CD1c-positive myeloid dendritic cell (primary cell): ENCODE measurements around the gene PPIAL4G.
"Not testable (repeated sequence)": the region's sequence is repeated elsewhere in the genome, so short reads cannot be mapped to it uniquely, and the experiment has no call there.

ENCODE experiments used
- DNase-seq: peaks from one replicate; pipeline ENCODE4 v3.0.0-alpha.2; 2016; ENCODE audit errors: extremely low spot score

The PPIAL4G gene

DNA sequence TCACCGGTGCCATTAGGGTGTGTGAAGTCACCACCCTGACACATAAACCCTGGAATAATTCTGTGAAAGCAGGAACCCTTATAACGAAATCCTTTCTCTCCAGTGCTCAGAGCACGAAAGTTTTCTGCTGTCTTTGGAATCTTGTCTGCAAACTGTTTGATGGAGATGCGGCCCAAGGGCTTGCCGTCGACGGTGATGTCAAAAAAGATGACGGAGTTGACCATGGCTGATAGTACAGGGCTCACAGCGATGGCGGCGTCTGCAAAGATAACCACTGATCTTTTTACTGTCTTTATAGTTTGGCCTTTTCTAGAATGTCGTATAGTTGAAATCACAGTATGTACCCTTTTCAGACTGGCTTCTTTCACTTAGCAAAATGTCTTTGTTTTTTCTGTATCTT lies at the start of gene PPIAL4G:
PPIAL4G (minus strand) TSS at position 274 of the 400 bp plus-strand sequence; CDS start at position 224, 50 bp downstream.
- not testable (repeated sequence) for DNase-seq

- not testable (repeated sequence) for DNase-seq
Observed at GRCh38 chr1:148532158-148532557, 49.1 kb upstream of the PPIAL4G start.

GRCh38 chr1:148529101-148529567 lies 46.0 kb upstream of the PPIAL4G start:
- peak; percentile 9 for DNase-seq

DNA sequence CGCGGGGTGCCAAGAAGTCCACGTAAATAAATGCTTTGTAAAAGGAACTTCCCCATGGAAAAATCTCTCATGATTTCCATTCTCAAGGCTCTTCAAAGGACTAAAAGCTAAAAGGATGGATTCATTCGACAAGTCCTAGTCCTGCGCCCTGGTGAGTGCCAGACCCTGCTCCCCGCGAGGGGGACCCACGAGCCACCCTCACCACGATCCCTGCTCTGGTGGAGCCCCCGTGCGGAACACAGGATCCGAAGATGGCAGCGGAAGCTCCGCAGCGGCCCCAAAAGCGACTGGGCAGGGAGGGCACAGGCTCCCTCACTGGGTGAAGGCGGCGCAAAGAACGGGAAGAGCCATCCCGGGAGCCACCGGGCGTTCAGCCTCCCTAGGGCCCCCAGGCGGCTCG lies 45.5 kb upstream of the PPIAL4G start:
- not testable (repeated sequence) for DNase-seq

GRCh38 chr1:148526587-148526986 lies 43.5 kb upstream of the PPIAL4G start:
- not testable (repeated sequence) for DNase-seq

DNA sequence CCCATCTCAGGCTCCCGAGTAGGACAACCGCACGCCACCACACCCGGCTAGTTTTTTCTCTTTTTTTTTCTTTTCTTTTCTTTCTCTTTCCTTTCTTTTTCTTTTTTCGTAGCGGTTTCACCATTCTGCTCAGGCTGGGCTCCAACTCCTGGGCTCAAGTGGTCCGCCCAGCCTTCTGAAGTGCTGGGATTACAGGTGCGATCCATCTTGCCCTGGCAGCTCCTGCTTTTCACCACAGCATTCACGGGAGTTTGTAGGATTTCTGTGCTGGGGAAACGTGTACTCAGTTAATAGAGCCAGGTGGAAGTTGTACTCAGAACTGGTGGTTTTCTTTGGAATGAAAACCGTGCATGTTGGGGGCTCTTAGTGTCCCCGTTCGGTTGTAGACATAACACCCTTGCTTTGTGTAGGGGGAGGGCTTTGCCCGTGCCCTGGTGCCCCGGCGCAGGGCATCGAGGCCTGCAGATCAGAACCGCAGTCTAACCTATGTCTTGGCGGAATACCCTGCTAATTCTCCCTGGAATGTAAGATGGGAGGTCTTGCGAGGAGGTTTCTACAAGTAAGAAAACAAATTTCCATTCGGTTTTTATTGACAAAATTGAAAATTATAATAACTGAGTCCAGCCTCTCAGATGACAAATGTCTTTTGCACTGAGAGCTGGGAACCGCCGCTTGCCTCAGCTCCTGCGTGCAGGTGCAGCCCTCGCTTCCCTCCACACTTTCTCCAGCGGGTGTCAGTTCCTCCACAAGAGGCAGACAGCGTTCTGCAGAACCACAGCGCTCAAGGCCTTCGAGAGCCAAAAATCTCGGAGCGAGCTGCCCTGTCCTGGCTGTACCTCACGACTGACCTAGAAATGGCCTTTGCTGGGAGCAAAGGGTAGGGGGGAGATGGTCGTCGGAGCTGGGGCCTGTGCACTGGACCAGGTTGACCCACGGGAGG lies 40.4 kb upstream of the PPIAL4G start:
- DNase-seq, result not testable (repeated sequence)

DNA sequence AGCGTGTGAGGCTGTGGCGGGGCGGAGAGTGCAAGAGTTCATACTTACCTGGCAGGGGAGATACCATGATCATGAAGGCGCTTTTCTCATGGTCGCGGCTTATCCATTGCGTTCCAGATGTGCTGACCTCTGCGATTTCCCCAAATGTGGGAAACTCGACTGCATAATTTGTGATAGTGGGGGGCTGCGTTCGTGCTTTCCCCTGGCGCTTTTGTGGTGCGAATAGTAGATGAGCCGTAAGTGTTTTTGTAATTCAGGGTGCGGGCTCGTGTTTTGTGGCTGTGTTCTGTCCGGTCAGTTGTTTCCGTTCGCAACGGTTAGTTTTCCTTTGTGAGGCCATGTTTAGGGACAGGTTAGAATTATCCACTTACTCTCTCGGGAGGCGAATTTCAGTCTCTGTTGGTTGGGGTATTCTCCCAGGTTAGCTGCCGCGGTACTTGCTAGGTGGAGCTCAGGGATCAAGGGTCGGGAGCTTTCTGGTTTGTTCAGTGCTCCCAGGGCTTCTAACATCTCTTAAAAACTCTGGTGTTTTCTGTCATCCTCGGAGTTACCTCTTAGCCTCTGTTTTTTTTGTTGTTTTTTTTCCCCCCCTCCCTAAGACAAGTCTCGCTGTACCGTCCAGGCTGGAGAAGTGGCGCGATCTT lies 39.6 kb upstream of the PPIAL4G start:
- DNase-seq, result peak; percentile 98

DNA sequence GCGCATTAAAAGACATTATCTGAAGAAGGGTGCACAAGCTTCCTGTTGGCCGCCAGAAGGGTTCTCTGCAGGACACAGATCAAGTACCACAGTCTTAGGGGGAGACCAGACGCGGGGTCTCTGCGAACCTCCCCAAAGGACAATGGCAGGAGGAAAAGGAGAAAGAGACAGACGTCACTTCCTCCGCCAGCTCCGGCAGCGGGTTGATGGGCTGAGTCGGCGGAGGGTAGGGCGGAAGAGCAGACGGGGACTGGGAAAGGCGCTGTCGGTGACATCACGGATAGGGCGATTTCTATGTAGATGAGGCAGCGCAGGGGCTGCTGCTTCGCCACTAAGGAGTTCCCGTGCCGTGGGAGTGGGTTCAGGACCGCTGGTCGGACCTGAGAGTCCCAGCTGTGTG lies 39.0 kb upstream of the PPIAL4G start:
- DNase-seq, result peak; percentile 85

DNA sequence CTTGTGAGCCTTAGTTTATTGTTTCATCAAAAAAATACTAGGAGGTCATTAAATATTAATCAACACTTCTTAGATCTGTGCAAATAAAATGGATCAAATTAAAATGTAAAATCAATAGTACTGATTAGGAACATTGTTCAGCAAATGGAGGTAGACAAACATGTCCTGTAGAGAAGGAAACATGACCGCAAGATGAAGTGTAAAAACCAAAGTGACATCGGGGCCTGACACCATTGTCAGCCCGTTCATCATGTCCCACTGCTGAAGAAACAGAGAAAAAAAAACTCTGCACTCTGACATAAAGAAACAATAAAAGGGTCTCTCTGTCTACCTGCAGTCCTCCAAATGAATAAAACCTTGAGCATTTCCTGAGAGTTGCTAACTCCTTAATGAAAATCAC lies 31.2 kb upstream of the PPIAL4G start:
- DNase-seq, result not testable (repeated sequence)

DNA sequence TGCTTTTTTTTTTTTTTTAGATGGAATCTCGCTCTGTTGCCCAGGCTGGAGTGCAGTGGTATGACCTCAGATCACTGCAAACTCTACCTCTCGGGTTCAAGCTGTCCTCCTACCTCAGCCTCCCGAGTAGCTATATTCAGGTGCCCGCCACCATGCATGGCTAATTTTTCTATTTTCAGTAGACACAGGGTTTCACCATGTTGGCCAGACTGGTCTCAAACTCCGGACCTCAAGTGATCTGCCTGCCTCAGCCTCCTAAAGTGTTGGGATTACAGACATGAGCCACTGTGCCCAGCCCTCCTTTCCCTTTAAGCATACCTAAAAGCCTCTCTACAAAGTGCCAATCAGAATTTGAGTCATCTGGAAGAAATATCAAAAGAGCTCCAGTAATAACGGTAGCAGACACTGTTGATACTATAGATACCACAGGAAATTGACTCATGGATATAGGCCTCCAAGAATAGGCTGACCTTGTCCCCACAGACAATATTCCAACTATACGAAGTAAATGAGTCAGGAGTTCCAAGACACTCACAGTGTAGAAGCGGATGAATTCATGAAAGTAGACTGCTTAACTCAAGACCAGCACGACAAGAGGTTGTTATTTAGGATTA lies 29.6 kb upstream of the PPIAL4G start:
- not testable (repeated sequence) for DNase-seq

DNA sequence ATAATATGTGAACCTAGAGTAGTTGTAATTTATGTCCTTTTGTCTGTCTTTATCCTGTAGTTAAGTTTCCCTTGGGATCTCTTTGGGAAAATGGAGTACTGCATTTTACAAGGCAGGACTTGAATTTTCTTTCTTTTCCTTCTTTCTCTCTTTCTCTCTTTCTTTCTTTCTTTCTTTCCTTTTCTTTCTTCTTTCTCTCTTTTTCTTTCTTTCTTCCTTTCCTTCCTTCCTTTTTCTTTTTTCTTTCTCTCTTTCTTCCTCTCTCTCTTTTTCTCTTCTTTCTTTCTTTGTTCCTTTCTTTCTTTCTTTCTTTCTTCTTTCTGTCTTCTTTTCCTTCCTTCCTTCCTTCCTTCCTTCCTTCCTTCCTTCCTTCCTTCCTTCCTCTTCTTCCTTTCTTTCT lies 10.8 kb upstream of the PPIAL4G start:
- DNase-seq, result not testable (repeated sequence)

GRCh38 chr1:148481134-148481533 lies 2.0 kb downstream of the PPIAL4G start:
- DNase-seq, result not testable (repeated sequence)

GRCh38 chr1:148459694-148460093 lies 23.4 kb downstream of the PPIAL4G start:
- DNase-seq, result not testable (repeated sequence)

GRCh38 chr1:148458901-148459581 lies 24.1 kb downstream of the PPIAL4G start:
- DNase-seq, result peak; percentile 12

DNA sequence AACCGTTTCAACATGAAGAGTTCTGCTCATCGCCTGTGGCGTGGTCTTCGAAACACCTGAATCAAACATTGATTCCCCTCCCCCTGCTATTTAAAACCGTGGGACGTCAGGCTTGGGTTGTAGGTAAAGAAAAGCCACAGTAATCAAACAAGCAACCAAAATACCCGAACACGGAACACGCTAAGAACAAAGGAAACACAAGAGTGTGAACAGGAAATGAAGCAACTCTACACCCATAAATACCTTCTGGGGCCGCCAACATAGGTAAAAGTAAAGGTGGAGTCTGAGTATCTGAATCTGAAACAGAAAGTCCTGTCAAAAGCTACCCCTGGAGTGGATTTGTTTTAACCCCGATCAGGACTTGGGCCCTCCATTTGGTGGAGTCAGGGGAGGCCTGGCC lies 24.7 kb downstream of the PPIAL4G start:
- not testable (repeated sequence) for DNase-seq

DNA sequence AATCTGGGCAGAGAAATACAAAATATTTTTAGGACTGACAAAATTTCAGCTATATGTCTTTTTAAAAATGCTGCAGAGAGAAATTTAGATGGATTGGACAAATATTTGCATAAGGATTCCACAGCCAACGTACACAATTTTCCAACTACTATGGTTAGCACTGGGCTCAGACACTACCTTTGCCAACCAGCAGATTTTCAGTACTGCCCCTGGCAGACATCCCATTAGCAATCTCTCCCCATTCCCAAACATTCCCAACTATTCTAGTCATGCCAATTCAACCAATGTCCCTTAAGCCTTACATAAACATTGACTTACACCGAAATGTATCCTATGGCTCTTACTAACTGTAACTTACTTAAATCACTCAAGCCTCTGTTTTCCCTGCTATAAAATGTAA lies 30.3 kb downstream of the PPIAL4G start:
- DNase-seq, result not testable (repeated sequence)

- not testable (repeated sequence) for DNase-seq
Observed at GRCh38 chr1:148439654-148440325, 43.3 kb downstream of the PPIAL4G start.

GRCh38 chr1:148435406-148435805 lies 47.7 kb downstream of the PPIAL4G start:
- no peak for DNase-seq

- DNase-seq, result no peak
Observed at GRCh38 chr1:148434832-148435231, 48.3 kb downstream of the PPIAL4G start.

- DNase-seq, result not testable (repeated sequence)
Observed at GRCh38 chr1:148432916-148433317, 50.2 kb downstream of the PPIAL4G start.
